ENCODE measurements around the gene BBC3. TPM values are rescaled to one million over a fixed set of nuclear protein-coding genes. Genes with fewer than 3 reads are reported as not detected.

Gene BBC3
- polyA plus RNA-seq, 2 of the 4 experiments (the other 2 are of a cell fraction): 6.0 to 8.9 TPM

GRCh38 chr19:47273313-47274070 lies 42.5 kb upstream of the BBC3 start (continued):
- no peak for TF ChIP-seq ELK1 (IDR thresholded peaks at IDR 0.05; ENCODE audit: low read depth, low read length)
- TF ChIP-seq MAZ (IDR thresholded peaks at IDR 0.05; ENCODE audit: borderline replicate concordance, low read depth, low read length): no peak

GRCh38 chr19:47272448-47273312 lies 41.7 kb upstream of the BBC3 start:
- Histone ChIP-seq H3K4me2 (peak overlapping the region; percentile 89), H3K27ac (peak overlapping the region; percentile 80 to 90), H3K4me3 (peak overlapping the region; percentile 59), H3K4me1 (peaks cover 15% of the 10 kb centered on the region), H3K9me3 (no peaks in the 10 kb centered on the region)
- no peak for DNase-seq (ENCODE audit: low read depth in 1 of 2, low spot score in 1 of 2)
- no peak for FAIRE-seq
- ATAC-seq: peak in 1 of 2 experiments; percentile 0; a peak in 4 of 6 replicates
- 53% methylated on average over 35 of the region's 42 CpGs for WGBS (ENCODE audit: missing lambda C conversion rate)
- ChIA-PET CTCF (interaction anchor here (0.6 to 7.2 kb wide), 8 partner anchors 12 to 259 kb away, joined by 3 to 32 read pairs (median 4); partner anchors contain the start of gene CCDC9), POLR2A (interaction anchor here (1.0 kb wide), 1 partner anchor 16 kb away, joined by 3 read pairs; no protein-coding TSS in a partner anchor)
- TF ChIP-seq SREBF2 (IDR thresholded peaks at IDR 0.05): no peak
- 0 out of 2 replicates have a peak, but pooled peaks have one; percentile 9 for TF ChIP-seq PBX3 (IDR thresholded peaks at IDR 0.05)
- TF ChIP-seq TP53 (CRISPR knock-in tag; IDR thresholded peaks at IDR 0.05): peak; percentile 17; the same call in 1 of the 2 replicates
- TF ChIP-seq MAZ (IDR thresholded peaks at IDR 0.05; ENCODE audit: borderline replicate concordance, low read depth, low read length): 0 out of 2 replicates have a peak, but pooled peaks have one; percentile 23
- TF ChIP-seq TFCP2L1 (CRISPR knock-in tag; IDR thresholded peaks at IDR 0.05): peak; percentile 53; the same call in 1 of the 2 replicates
- no peak for TF ChIP-seq E2F6 (IDR thresholded peaks at IDR 0.05; ENCODE audit: borderline replicate concordance, low read depth)
- TF ChIP-seq RARB (CRISPR knock-in tag; IDR thresholded peaks at IDR 0.05): no peak
- TF ChIP-seq KDM1A (IDR thresholded peaks at IDR 0.05; ENCODE audit: low read depth): no peak
- no peak for TF ChIP-seq CEBPB (IDR thresholded peaks at IDR 0.05)
- TF ChIP-seq POLR2AphosphoS2 (conservative IDR thresholded peaks at IDR 0.05; ENCODE audit: low read length): peak; percentile 28

- CTCF ChIA-PET: interaction anchor here (0.6 to 7.2 kb wide), 9 partner anchors 11 to 259 kb away, joined by 3 to 32 read pairs (median 3); partner anchors contain the start of gene CCDC9
- WGBS (ENCODE audit: missing lambda C conversion rate): 96% methylated on average over 3 of the region's 6 CpGs
- no peak for FAIRE-seq
Measured at GRCh38 chr19:47271949-47272348, 41.0 kb upstream of the BBC3 start.

More at GRCh38 chr19:47271949-47272348, 41.0 kb upstream of the BBC3 start:
- Histone ChIP-seq H3K4me3 (no peak overlapping the region), H3K4me2 (no peak overlapping the region), H3K27ac (no peak overlapping the region; a peak in 1 of 6 replicates), H3K4me1 (peaks cover 15% of the 10 kb centered on the region), H3K9me3 (no peaks in the 10 kb centered on the region)
- TF ChIP-seq ESRRA (IDR thresholded peaks at IDR 0.05; ENCODE audit: borderline replicate concordance, low read length): no peak
- no peak for TF ChIP-seq ATOH8 (CRISPR knock-in tag; IDR thresholded peaks at IDR 0.05; ENCODE audit: low read depth)
- TF ChIP-seq CEBPB (IDR thresholded peaks at IDR 0.05): no peak
- no peak for TF ChIP-seq HES2 (IDR thresholded peaks at IDR 0.05)
- no peak for TF ChIP-seq POLR2AphosphoS2 (conservative IDR thresholded peaks at IDR 0.05; ENCODE audit: low read length)
- TF ChIP-seq EHF (CRISPR knock-in tag; IDR thresholded peaks at IDR 0.05): no peak
- TF ChIP-seq CHD4 (IDR thresholded peaks at IDR 0.05; ENCODE audit: borderline replicate concordance): no peak
- no peak for TF ChIP-seq NPAS2 (CRISPR knock-in tag; IDR thresholded peaks at IDR 0.05; ENCODE audit: borderline replicate concordance)
- no peak for TF ChIP-seq CBX2 (IDR thresholded peaks at IDR 0.05; ENCODE audit: borderline replicate concordance, low read depth)
- no peak for TF ChIP-seq KDM1A (IDR thresholded peaks at IDR 0.05; ENCODE audit: low read depth)
- TF ChIP-seq RAD21 (conservative IDR thresholded peaks at IDR 0.05 in 1 of 2, IDR thresholded peaks at IDR 0.05 in 1 of 2): no peak
- TF ChIP-seq RNF2 (IDR thresholded peaks at IDR 0.05; ENCODE audit: borderline replicate concordance, low read depth): no peak
- no peak for TF ChIP-seq RCOR1 (IDR thresholded peaks at IDR 0.05; ENCODE audit: low read depth, low read length)
- TF ChIP-seq BHLHE40 (IDR thresholded peaks at IDR 0.05; ENCODE audit: low read depth, low read length): no peak
- no peak for TF ChIP-seq SMC3 (IDR thresholded peaks at IDR 0.05)
- no peak for TF ChIP-seq GATA3 (IDR thresholded peaks at IDR 0.05; ENCODE audit: borderline replicate concordance)
- DNase-seq (ENCODE audit: low read depth in 1 of 2, low spot score in 1 of 2): no peak
- POLR2A ChIA-PET: interaction anchor here (1.0 to 1.5 kb wide), 2 partner anchors 10 to 15 kb away, joined by 3 to 4 read pairs; no protein-coding TSS in a partner anchor
- ATAC-seq: no peak

All from A549 (cell line).